NCI-H82 (cell line): ENCODE measurements around the gene PYM1.
"Not testable (repeated sequence)": the region's sequence is repeated elsewhere in the genome, so short reads cannot be mapped to it uniquely, and the experiment has no call there.

Source experiments
- DNase-seq: peaks from one replicate; lab custom pipeline; 2025; lab: John Stamatoyannopoulos, UW

Gene PYM1

DNA sequence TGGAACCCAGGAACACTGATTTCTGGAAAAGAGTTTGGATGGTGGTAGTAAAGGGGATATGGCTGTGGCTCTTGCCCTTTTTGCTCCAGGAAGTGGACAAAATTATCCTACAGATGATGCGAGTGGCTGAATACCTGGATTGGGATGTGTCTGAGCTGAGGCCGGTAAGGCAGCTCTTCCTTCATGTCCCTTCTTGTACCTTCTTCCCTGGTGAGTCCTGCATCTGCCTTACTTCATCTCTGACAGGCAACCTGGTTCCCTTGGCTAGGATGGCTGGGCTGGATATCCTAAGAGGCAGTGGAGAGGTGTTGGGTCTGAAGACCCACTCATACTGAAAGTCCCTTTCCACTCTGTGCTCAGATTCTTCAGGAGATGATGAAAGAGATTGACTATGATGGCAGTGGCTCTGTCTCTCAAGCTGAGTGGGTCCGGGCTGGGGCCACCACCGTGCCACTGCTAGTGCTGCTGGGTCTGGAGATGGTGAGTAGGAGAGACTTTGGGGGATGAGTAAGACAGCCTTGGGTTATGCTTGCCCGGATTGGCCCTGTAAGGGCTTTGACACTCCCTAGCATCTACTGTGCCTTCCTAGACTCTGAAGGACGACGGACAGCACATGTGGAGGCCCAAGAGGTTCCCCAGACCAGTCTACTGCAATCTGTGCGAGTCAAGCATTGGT is 11.3 kb upstream of the PYM1 start:
- no peak for DNase-seq

DNA sequence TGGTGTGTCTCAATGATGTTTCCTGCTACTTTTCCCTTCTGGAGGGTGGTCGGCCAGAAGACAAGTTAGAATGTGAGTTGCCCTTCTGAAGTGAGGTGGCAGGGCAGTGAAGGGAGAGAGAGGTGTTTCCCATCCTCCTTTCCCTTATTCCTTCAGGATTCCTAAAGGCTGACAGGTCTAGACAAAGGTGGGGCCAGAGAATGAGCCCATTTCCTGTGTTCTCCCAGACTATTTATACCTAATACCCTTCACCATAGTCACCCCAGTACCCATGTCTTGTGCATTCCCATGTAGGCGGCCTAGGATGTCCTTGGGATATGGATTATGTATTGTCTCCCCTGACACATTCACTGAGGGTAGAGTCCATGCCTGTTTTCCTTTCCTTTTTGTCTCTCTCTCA is 10.3 kb upstream of the PYM1 start:
- no peak for DNase-seq

DNA sequence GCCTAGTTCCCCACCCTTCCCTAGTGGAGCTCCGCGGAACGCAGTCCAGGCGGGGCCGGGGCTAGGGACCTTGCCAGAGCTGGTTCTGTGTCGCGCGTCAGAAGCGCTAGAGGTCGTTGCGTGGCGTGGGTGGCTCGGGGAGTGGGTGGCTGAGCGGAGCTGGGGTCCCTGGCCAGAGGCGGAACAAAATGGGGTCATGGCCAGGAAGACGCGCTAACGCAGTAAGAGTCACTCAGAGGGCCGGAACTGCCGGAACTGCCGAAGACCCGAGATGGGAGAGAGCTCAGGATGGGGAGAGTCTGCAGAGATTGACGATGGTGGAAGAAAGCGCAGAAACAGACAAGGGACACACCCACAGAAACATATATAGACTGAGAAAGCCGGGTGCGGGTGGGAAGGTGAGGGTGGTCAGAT is 8.1 kb upstream of the PYM1 start:
- no peak for DNase-seq

DNA sequence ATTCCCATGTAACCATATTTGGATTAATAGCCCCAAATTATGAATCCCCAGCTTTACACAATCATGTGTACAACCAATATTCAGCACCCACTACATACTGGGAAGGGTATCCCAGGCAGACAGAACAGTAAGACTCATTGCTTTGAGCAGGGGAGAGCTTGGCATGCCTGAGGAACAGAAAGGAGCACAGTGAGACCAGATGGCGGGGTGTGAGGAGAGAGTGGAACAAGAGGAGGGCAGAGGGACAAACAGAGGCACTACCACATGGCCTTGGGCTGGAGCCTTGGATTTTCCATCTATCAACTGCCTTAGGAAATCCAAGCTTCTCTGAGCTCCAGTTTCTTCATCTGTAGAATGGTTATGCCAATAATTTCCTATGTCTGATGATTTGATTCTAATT is 7.1 kb upstream of the PYM1 start:
- peak; percentile 35 for DNase-seq

DNA sequence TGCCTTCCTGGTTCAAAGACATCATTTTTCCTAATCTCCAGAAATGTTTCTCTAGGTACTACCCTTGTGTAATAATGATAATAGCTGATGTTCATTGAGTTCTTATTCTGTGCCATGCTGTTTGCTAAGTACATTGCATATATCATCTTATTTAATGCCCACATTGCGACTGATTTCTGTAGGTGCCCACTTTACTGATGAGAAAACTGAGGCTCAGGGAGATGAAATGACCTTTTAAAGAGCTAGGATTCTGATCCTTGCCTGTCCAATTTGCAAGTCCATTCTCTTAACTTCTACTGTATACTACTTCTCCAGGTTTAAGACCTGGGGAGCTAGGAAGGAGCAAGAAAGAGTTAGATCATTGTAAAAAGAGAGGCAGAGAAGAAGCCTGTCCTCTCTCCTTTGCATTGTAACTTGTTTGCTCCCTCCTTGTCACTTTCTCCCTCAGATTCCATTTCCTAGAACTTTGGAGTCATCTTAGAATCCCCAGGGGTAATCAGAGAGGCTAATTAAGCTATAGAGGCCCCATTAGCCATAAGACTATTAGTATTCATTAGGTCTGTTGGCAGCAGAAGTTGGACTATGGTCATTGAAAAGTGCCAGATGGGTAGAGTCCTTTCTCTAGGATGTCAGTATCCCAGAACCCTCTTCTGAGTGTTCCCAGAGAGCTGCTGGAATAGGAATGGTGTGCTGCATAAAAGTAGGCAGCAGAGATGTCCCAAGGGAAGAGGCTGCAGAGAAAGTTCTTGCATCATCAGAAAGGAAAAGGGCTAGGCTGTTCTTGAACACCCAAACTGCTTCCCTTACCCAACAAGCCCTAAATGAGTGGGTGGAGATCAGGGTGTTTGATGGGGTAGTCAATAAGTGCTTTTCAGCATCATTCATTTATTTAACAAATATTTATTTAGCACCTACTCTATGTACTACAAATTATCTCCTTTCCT is 6.4 kb upstream of the PYM1 start:
- peak; percentile 65 for DNase-seq

DNA sequence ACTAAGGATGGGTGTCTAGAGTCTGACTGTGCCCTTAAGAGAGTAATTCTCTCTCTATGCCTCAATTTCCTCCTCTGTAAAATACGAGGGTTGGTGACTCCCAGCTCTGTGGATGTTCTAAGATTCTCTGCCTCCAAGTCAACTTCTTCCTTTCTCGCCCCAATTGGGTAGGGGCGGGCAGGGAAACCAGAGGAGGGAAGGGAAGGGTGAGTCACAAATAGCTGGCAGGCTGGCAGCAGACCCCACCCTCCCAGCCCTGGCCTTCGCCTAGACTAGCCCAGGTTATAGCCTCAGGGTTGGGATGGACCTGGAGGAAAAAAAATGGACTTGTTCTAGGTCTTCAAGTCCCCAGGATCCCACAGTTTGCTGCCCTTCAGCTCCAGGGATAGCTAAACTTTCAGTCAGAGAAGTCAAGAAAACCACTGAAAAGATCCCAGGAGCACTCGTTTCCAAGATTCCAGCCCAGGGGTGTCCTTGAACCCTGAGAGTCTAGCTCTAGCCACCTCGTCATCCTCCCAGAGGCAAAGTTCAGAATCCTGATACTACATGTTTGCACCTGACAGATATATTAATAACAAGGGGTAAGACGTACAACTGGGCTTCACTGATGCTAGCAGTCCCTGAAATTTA is 5.6 kb upstream of the PYM1 start:
- no peak for DNase-seq

DNA sequence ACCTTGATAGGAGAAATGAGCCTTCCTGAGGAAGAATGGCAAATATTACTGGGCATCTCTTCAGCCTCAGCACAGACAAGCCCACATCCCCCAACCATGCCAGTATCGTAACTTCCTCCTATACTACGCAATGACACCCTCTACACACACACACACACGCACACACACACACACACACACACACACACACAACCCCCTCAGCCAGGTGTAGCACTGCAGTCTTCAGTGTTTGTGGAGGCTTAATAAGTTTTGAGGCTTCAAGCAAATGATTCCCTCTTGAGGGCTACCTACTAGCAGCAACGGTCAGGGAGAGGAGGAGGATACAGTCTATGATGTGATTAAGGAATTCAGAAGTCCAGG is 4.8 kb upstream of the PYM1 start:
- DNase-seq: no peak

DNA sequence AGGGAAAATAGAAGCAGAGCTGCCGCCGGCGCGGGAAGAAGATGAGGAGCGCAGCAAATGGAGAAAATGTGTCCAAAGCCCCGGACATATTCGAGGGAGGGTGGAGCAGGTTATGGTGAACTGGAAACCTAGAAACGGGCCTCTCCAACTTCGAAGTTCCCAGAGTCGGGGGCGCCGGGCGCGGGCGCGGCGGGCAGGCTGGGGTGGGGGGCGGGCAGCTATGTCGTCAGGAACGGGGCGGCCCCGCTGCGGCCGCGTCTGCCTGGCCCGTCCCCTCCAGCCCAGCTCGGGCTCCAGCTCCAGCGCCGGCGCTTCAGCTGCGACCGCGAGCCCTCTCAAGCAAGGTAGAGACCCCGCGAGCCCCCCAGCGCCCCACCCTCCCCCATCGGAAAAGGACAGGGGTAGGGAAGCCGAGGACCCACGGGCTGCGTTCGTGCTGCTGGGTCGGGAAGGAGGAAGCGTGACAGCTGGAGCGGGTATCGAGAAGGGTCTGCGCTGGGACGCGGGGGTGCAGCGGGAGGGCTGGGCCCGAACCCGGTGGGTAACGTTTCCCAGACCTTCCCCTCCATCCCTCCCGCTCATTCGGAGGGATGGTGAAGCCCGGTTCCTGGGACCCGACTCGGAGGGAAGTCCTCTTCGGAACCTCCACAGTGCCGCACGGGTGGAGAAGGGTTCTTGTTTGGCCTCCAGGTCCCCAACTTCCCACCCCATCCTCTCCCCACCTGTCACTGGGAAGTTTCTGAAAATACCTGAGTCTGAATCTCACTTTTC is 4.3 kb upstream of the PYM1 start:
- peak; percentile 52 for DNase-seq

DNA sequence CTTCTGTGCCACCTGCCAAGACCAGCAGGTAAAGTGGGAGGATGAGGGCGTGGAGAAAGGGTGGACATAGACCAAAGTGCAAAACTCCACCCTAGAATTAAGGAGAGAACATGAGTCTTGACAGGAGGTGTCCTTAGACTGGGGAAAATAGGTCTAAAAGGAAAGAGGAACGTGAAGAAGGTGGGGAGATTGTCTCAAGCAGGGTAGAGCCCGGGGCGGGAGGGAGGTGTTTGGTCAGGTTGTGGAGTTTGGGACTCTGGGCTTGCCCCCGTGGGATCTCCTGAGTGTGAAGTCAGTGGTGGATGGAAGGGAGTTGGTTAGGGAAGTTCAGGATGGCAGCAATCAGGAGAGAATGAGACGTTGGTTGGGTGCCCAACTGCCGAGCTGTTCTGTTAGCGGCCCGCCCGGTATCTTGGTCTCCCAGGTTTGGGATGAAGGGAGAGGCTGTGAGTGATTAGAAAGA is 3.7 kb upstream of the PYM1 start:
- no peak for DNase-seq

DNA sequence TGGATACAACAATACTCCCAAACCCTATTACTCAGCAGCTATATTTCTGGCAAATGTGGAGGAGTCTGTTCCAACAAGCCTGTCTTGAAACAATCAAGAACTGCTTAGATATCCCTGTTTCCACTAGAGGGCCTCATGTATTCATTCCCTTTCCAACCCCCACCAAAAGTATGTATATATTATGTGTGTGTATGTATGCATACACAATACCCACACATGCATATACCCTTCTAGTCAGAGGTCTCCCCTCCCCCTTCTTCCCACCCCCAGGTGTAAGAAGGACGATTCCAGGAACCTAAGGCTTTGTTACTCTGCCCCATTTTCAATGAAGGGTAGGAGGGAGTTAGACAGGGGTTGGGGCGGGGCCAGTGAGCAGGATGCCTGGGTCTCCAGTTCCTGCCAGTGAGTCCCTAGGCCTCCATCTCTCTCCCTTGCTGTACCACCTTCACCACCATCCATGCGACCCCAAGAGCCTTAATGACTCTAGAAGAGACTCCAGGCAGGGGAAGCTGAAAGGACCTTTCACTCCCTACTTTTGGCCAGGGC is 3.1 kb upstream of the PYM1 start, which contains the start of gene DGKA:
Gene DGKA (plus strand): TSS at position 392 of the 546 bp plus-strand sequence. CDS start 5,342 bp downstream, outside the sequence.
- DNase-seq: peak; percentile 70

DNA sequence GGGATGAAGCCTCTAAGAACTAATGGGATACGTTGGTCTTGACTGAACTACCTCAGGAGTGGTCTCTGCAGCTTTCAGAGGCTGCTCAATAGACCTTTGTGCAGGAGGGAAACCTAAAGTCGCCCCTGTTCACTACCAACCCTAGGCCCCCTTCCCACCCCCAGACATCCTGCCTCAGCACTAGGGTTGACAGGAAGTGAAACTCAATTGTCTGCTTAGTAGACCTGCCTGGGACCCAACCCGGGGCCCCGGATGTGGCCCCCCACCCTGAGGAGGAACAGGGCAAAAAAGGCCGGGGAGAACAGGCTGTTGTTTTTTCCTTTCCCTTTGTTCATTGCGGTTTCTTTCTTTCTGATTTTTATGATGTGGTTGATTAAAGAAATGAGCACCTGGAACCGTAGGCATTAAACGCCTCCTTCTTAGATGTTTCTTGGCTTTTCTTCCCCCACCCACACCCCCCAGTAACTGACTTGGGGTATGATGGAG is 1.7 kb upstream of the PYM1 start:
- no peak for DNase-seq

DNA sequence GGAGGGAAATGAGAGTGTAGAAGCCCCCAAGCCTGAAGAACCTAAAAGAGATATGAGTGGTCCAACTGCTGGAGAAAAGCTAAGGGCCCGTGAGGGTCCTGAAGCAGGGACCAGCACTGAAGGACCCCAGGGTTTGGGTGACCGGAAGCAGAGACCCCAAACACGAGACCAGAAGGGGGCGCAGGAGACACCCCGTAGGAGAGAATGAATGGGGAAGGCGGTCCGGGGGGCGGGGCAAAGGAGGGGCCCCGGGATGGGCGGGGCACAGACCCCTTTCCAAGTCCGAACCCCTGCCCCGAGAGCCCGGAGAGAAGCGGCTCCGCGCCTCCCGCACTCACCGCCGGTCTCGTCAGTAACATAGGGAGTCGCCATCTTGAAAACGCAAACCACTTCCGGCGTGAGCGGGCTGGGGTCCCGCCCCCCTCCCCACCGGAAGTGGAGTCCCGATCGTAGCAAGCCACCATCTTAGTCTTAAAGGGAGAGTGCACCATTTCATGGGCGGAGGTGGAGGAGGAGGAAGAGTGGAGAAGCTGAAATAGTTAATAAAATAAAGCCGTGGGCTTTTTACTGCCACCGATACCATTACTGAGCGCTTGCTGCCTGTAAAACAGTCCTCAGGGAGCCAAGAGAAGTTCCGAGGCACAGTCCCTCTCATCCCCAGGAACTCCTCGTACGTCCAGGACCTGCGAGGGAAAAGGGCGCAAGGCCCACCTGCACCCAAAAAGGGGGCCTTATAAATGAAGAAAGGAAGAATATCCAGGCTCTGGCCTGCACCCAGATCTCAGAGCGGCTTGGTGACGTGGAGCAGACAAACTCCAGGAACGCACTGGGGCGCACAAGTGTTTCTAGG is 731 bp downstream of the PYM1 start:
- peak; percentile 95 for DNase-seq

DNA sequence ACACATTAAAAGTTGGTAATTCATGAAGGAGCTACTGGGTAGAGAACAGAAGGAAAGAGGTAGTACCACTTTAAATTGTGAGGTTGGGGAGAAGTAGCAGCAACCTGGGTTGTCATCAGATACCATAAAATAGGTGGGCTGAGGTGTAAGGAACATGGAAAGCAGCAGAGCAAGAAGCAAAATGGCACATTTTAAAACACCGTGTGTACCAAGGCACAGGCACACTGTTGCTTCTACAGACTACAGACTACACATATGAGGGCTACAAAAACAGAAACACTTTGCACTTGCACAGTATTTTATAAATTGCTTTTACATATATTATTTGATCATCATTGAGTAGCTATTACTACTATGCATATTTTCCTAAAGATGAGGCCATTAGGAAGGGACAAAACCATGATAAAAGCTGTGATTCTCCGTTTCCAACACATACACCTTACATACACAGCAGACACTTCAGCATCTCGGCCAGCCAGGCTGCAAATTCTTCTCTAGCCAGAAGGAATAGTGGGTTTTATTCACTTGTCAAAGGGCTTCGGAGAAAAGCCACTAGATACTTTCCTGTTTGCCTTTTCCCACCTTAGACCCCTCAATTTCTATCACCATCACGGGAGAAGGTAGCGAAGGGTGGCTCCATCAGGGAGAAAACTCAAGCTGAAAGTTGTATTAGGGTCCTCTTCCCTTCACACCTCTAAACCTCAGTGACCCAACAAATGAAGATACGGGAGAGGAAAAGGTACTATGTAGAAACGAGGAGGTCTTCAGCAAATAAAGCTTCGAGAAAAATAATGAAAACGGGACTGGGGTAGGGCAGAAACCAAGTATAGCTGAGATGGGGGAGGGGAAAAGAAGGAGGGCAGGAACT is 1.6 kb downstream of the PYM1 start:
- no peak for DNase-seq

DNA sequence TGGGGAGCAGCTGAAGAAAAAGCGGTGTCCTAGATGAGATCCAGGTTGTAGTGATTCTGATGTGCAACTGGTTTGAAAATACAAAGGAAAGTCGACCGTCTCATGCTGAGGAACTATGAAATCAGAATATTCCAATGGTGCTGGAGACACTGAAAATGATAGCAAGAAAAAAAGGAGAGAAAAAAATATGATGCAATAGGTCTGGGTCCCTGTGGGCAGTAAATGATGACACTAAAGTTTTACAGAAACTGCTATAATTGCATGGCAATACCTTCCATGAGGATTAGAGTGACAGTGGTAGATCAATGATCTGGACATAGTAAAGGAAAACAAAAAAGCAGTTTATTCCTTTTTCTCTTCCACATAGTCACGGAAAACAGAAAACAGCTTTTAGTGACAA is 2.3 kb downstream of the PYM1 start:
- no peak for DNase-seq

DNA sequence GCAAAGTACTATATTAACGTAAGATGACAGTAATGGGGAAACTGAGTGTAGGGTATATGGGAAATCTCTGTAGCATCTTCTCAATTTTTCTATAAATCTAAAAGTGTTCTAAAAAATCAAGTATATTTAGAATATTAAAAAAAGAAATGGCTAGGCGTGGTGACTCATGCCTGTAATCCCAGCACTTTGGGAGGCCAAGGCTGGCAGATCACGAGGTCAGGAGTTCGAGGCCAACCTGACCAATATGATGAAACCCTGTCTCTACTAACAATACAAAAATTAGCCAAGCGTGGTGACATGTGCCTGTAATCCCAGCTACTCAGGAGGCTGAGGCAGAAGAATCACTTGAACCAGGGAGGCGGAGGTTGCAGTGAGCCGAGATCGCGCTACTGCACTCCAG is 4.0 kb downstream of the PYM1 start:
- DNase-seq: not testable (repeated sequence)

DNA sequence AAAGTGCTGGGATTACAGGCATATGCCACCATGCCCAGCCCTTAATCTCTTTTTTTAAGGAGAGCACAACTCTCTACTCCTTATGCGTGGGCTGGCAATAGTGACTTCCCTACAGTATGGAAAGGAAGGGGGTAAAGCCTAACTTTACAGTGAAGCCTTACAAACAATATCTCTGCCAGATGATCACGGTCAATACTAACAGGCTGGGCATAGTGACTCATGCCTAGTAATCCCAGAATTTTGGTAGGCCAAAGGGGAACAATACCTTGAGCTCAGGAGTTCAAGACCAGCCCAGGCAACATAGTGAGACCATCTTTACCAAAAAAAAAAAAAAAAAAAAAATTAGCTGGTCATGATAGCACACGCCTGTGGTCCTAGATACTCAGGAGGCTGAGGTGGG is 5.6 kb downstream of the PYM1 start:
- DNase-seq: no peak

DNA sequence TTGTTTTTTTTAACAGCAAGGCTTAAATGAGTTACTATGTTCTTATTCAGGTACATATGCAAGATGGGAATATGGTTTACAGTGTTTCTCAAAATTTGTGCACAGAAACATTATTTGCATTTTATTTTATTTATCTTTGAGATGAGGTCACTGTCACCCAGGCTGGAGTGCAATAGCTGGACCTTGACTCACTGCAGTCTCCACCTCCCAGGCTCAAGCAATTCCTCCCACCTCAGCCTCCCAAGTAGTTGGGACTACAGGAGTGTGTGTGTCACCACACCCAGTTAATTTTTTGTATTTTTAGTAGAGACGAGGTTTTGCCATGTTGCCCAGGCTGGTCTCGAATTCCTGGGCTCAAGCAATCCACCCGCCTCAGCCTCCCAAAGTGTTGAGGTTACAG is 8.7 kb downstream of the PYM1 start:
- DNase-seq: not testable (repeated sequence)

DNA sequence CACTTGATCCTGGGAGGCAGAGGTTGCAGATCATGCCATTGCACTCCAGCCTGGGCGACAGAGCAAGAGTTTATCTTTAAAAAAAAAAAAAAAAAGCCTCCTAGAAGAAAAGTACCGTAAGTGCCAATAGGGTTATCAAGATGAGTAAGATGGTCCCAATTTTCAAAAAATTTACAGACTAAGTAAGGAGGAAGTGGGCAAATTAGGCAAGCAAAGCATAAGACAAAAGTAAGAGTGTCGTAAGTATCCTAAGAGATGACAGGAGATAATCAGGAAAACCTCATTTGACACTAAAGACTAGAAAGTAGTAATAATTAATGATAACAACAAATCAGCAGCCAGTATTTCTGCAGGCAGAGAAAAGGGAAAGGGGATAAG is 12.2 kb downstream of the PYM1 start:
- no peak for DNase-seq

DNA sequence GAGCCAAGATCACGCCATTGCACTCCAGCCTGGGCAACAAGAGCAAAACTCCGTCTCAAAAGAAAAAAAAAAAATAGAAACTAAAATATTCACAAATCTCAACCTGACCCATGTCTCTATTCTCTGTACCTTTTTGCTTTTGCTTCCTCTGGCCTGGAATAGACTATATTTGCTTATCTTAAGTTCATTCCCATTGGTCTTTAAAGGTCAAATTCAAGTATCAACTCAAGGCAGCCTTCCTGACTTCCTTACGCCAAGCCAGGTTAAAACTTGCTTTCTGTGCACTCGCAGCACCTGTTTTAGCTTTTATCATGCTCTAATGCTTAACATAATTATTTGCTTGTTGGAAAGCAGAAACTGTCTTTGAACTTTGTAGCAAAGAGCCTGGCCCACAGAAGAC is 14.8 kb downstream of the PYM1 start:
- DNase-seq: no peak

DNA sequence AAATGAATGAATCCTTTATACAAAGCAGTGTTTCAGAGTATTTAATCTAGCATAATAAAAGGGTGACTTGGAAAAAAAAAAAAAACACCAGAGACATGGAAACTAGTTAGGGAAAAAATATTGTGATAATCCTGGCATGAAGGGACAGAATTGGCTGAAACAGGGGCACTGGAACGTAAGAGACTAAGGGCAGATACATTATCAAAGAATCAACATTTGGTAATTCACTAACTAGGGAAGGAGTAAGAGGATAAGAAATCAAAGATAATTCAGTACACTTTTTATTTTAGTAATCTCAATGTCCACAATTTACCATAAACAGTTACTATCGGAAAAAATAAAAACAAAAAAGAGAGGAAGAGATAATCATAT is 18.2 kb downstream of the PYM1 start:
- no peak for DNase-seq
